Measurements from ENCODE around the gene PLOD1. TPM values are rescaled to one million over a fixed set of nuclear protein-coding genes. Genes with fewer than 3 reads are reported as not detected.
"Not testable (repeated sequence)": the region's sequence is repeated elsewhere in the genome, so short reads cannot be mapped to it uniquely, and the experiment has no call there.

PLOD1 gene
- total RNA-seq, 2 donors from 2014 or later, result 17.9 to 32.8 TPM

DNA sequence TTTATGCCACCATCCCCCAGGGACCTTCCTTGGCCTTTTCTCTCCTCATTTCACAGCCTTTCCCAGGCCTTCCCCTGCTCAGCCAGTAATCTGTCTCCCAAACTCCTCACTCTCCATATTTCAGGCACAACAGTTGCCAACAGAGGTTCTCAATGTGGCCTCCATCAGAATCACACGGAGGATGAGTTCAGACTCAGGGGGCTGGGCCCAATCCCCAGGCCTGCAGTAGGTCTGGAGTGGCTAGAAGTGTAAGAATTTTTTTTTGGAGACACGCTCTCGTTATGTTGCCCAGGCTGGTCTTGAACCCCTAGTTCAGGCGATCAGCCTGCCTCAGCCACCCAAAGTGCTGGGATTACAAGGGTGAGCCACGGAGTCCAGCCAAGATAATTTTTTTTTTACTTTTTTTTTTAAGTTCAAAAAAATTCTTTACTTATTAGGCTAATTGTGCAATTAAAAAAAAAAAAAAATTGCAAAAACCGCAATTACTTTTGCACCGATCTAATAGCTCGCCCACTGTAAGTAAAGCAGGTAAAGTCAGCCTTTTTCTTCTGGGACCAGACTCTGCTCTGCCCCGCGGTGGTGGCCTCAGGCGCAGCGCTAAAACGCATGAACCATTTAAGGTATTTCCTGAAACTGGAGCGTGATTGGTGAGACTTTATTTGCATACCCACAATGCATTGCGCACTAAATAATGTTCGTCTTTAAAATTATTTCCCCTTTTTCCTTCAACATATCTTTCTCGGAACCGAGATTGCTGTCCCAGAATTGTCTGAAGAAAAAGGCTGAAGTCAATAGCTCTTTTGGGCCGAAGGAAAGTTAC is 27.0 kb upstream of the PLOD1 start:
- ATAC-seq, result peak; percentile 40 to 63
- no peaks in the 10 kb centered on the region for H3K36me3 Mint-ChIP-seq
- peak; percentile 88 to 89 for DNase-seq (ENCODE audit: low spot score in 2 of 2)
- H3K27ac Mint-ChIP-seq, result peak overlapping the region; percentile 100
- no peaks in the 10 kb centered on the region for H3K9me3 Mint-ChIP-seq

- Mint-ChIP-seq H3K9me3 (no peaks in the 10 kb centered on the region), H3K36me3 (no peaks in the 10 kb centered on the region), H3K27ac (peak overlapping the region; percentile 100)
- ATAC-seq, result peak; percentile 73 to 74
- peak; percentile 82 for DNase-seq (ENCODE audit: low spot score in 2 of 2)
Observed at GRCh38 chr1:11908095-11908675, 26.3 kb upstream of the PLOD1 start.

DNA sequence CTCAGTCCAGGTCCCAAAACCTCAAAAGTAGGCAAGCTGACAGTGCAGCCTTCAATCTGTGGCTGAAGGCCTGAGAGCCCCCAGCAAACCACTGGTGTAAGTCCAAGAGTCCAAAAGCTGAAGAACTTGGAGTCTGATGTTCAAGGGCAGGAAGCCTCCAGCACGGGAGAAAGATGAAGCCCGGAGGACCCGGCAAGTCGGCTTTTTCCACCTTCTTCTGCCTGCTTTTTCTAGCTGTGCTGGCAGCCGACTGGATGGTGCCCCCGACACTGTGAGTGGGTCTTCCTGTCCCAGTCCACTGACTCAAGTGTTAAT is 23.6 kb upstream of the PLOD1 start:
- peak overlapping the region in 1 of 2 donors; percentile 100 for H3K27ac Mint-ChIP-seq
- H3K9me3 Mint-ChIP-seq; H3K36me3 Mint-ChIP-seq; DNase-seq (ENCODE audit: low spot score in 2 of 2); ATAC-seq: not testable (repeated sequence)

DNA sequence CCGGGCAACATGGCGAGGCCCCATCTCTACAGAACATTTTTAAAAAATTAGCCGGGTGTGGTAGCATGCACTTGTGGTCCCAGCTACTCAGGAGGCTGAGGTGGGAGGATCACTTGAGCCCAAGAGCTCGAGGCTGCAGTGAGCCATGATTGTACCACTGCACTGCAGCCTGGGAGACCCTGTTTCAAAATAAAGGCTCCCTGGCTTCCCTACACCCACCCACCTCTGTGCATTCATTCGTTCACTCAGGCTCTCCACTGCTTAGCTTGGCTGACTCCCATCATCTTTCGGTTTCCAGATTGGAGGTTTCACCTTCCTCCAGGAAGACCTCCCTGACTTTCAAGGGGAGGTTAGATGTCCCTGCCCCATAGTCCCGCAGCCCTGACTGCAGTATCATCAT is 22.5 kb upstream of the PLOD1 start:
- ATAC-seq, result no peak
- Mint-ChIP-seq H3K9me3 (no peaks in the 10 kb centered on the region), H3K36me3 (no peaks in the 10 kb centered on the region), H3K27ac (no peak overlapping the region)
- DNase-seq (ENCODE audit: low spot score in 2 of 2), result no peak

GRCh38 chr1:11912482-11913216 is 21.9 kb upstream of the PLOD1 start:
- not testable (repeated sequence) for H3K9me3 Mint-ChIP-seq; H3K36me3 Mint-ChIP-seq; H3K27ac Mint-ChIP-seq; ATAC-seq; DNase-seq (ENCODE audit: low spot score in 2 of 2)

GRCh38 chr1:11913291-11913690 is 21.2 kb upstream of the PLOD1 start:
- DNase-seq (ENCODE audit: low spot score in 2 of 2) (no peak), ATAC-seq (no peak)
- no peak overlapping the region for H3K27ac Mint-ChIP-seq
- no peaks in the 10 kb centered on the region for H3K36me3 Mint-ChIP-seq
- no peaks in the 10 kb centered on the region for H3K9me3 Mint-ChIP-seq

DNA sequence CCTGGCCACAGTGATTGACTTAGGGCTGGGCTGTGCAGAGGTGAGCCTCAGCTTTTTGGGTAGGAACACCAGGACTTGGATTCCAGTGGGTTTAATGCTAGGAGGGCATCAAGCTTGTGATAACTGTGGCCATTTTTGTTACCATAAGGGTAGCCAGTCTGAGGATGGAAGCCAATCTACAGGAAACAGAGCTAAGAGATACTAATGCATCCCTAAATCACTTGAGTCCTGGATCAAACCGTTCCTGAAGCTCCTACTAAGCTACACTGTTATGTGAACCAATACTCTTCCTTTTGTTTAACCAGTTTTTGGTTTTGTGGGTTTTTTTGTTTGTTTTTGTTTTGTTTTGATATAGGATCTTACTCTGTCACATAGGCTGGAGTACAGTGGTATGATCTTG is 20.5 kb upstream of the PLOD1 start:
- ATAC-seq, result no peak
- H3K9me3 Mint-ChIP-seq, result no peaks in the 10 kb centered on the region
- no peak for DNase-seq (ENCODE audit: low spot score in 2 of 2)
- no peaks in the 10 kb centered on the region for H3K36me3 Mint-ChIP-seq
- no peak overlapping the region for H3K27ac Mint-ChIP-seq

DNA sequence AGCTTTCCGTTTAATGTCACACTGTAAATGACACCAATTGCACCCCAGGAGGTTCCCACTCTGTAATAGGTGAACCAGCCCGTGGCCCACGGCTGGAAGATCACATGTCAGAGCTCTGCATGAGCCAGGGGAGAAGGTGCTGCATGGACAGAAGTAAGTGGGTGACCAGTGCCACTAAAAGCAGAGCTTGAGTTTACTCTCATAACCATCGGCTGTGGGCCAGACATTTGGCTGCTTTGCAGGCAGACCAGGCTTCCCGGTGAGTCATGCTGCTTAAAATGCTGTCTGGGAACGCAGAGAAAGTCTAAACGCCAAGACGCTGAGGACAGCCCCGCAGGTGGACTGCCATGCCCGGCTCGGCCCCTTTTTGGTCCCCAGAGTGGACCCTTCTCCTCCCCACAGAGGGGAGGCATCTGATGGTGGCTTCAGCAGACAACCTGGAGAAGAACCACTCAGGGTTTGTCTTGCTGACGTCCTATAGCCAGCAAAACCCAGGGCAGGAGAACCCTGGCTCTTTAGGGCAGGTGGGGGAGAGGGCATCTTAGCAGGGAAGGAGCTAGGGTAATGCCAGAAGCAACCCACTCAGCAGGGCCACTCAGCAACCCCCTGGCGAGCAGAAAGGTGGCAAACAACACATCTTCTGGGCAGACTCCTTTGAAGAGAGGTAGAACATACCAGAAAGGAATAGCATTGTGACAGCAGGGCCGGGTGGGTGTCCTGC is 15.6 kb upstream of the PLOD1 start:
- peaks cover 0 to 5% of the 10 kb centered on the region in 2 donors for H3K36me3 Mint-ChIP-seq
- no peak for ATAC-seq
- H3K9me3 Mint-ChIP-seq, result no peaks in the 10 kb centered on the region
- no peak for DNase-seq (ENCODE audit: low spot score in 2 of 2)
- H3K27ac Mint-ChIP-seq, result no peak overlapping the region

GRCh38 chr1:11919621-11920020 is 14.9 kb upstream of the PLOD1 start:
- H3K36me3 Mint-ChIP-seq, result peaks cover 4 to 5% of the 10 kb centered on the region in 2 donors
- DNase-seq (ENCODE audit: low spot score in 2 of 2), result no peak
- H3K27ac Mint-ChIP-seq, result no peak overlapping the region

GRCh38 chr1:11920239-11920903 is 14.1 kb upstream of the PLOD1 start:
- DNase-seq (ENCODE audit: low spot score in 2 of 2), result no peak

More at GRCh38 chr1:11919621-11920020, 14.9 kb upstream of the PLOD1 start:
- no peak for ATAC-seq
- no peaks in the 10 kb centered on the region for H3K9me3 Mint-ChIP-seq

GRCh38 chr1:11921022-11921421 is 13.5 kb upstream of the PLOD1 start:
- Mint-ChIP-seq H3K9me3 (no peaks in the 10 kb centered on the region), H3K27ac (no peak overlapping the region), H3K36me3 (peaks cover 5 to 9% of the 10 kb centered on the region in 2 donors)
- DNase-seq (ENCODE audit: low spot score in 2 of 2) (no peak), ATAC-seq (no peak)

More at GRCh38 chr1:11920239-11920903, 14.1 kb upstream of the PLOD1 start:
- H3K36me3 Mint-ChIP-seq, result peaks cover 5 to 9% of the 10 kb centered on the region in 2 donors
- ATAC-seq, result no peak
- peak overlapping the region in 1 of 2 donors; percentile 46 for H3K27ac Mint-ChIP-seq
- H3K9me3 Mint-ChIP-seq, result no peaks in the 10 kb centered on the region

GRCh38 chr1:11923069-11923826 is 11.3 kb upstream of the PLOD1 start:
- H3K36me3 Mint-ChIP-seq, result peaks cover 5 to 9% of the 10 kb centered on the region in 2 donors
- ATAC-seq (no peak), DNase-seq (ENCODE audit: low spot score in 2 of 2) (no peak)
- no peak overlapping the region for H3K27ac Mint-ChIP-seq
- H3K9me3 Mint-ChIP-seq, result no peaks in the 10 kb centered on the region

- DNase-seq (ENCODE audit: low spot score in 2 of 2) (no peak), ATAC-seq (no peak)
- Mint-ChIP-seq H3K36me3 (peaks cover 5 to 9% of the 10 kb centered on the region in 2 donors), H3K9me3 (no peaks in the 10 kb centered on the region), H3K27ac (peak overlapping the region in 1 of 2 donors; percentile 5)
Observed at GRCh38 chr1:11923827-11924113, 10.7 kb upstream of the PLOD1 start.

DNA sequence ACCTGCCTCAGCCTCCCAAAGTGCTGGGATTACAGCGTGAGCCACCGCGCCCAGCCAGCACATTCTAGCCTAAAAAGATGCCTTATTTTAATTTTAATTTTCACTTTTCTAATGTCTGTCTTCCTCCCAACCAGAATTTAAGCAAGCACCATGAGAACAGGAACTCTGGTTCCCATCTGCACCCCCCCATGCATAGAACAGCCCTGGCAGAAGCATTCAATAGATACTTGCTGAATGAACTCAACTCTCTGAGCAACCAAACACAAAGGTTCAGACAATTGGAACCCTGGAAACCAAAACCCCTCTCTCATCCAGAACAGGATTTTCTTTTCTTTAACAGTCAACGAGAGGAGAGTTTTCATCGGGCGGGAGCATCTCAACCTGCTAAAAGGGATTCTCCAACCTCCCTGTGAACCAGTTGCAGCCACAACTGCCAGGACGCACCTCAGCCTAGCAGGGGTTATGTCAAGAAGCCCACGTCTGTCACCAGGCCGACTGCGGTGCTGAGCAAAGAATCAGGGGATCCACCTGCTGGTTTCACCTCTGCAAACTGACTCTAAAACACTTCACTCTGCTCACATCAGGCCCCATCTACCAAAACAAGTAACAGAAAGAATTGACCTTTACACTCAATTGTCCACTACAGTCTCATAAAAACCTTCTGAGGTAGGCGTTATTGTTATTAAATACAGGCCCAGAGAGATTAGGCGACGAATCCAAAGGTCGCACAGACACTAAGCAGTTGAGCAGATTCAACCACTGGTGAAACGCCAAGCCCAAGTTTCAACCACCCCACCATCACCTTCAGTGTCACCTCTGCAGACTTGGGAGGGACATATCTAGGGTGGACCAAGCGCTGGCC is 10.0 kb upstream of the PLOD1 start:
- Mint-ChIP-seq H3K36me3 (peaks cover 5 to 9% of the 10 kb centered on the region in 2 donors), H3K9me3 (no peaks in the 10 kb centered on the region), H3K27ac (peak overlapping the region; percentile 36 to 87)

More for the DNA sequence above, 10.0 kb upstream of the PLOD1 start:
- DNase-seq (ENCODE audit: low spot score in 2 of 2) (no peak), ATAC-seq (peak in 1 of 2 donors; percentile 21)
